Measurements from ENCODE around the gene DNMT1. TPM values are rescaled to one million over a fixed set of nuclear protein-coding genes. Genes with fewer than 3 reads are reported as not detected.

The DNMT1 gene
- total and polyA plus RNA-seq, 4 donors = 32.8 to 85.7 (median 45.2) TPM

- Histone ChIP-seq H3K36me3 (ENCODE audit: control insufficient read depth in 4 of 4, insufficient read depth in 4 of 4, low read length in 4 of 4) (peaks cover 0 to under 1% (median 0%) of the 10 kb centered on the region in 4 donors), H3K27me3 (ENCODE audit: control insufficient read depth in 3 of 3, insufficient read depth in 3 of 3, low read length in 2 of 3) (no peaks in the 10 kb centered on the region), H3K27ac (ENCODE audit: low read depth in 1 of 2, low read length in 1 of 2) (no peak overlapping the region), H3K4me3 (no peak overlapping the region), H3K4me1 (ENCODE audit: control insufficient read depth in 5 of 5, insufficient read depth in 5 of 5, low read length in 5 of 5) (peaks cover 0 to 4% (median 0%) of the 10 kb centered on the region in 5 donors), H3K9ac (ENCODE audit: insufficient read depth in 1 of 2, low read length in 2 of 2) (no peak overlapping the region), H3K9me3 (ENCODE audit: control insufficient read depth in 4 of 4, insufficient read depth in 3 of 4, low read length in 3 of 4) (no peaks in the 10 kb centered on the region)
- no peak for TF ChIP-seq CTCF (IDR thresholded peaks at IDR 0.05; ENCODE audit: control extremely low read depth, extremely low read depth)
- DNase-seq (no peak), ATAC-seq (ENCODE audit: insufficient read depth, low FRiP score) (no peak)
- 78 to 87% methylated on average over 9 of the region's 9 CpGs for WGBS, 2 donors
Observed at GRCh38 chr19:10083911-10084310, 110.8 kb downstream of the DNMT1 start.

Small RNA genes within 50 kb of the gene (small RNA-seq; reads per million reads assigned to genes)
- gene MIR4322 (ENCODE audit: low replicate concordance) (not detected), gene SNORD105 (ENCODE audit: low replicate concordance) (35.8 reads per million, percentile 97 among the genes with 10 or more reads in this experiment), gene SNORD105B (ENCODE audit: low replicate concordance) (4,243 reads per million, percentile 100 among the genes with 10 or more reads in this experiment)

Other genes with a start within 250 kb of the DNMT1 start
- 10 to 100 TPM; 10.3 to 15.1 TPM for gene COL5A3, start 184.4 kb downstream of the DNMT1 start, total RNA-seq
- 10 to 100 TPM in 1 of 2 donors, 1 to 10 TPM in 1; 8.4 to 10.7 TPM for gene COL5A3, start 184.4 kb downstream of the DNMT1 start, polyA plus RNA-seq
- not detected for gene RDH8, start 181.5 kb downstream of the DNMT1 start, total RNA-seq
- gene RDH8, start 181.5 kb downstream of the DNMT1 start, polyA plus RNA-seq = not detected
- gene SHFL, start 108.6 kb downstream of the DNMT1 start, total RNA-seq = 10 to 100 TPM; 21.2 to 31.5 TPM
- gene SHFL, start 108.6 kb downstream of the DNMT1 start, polyA plus RNA-seq = 10 to 100 TPM; 35.1 to 43.5 TPM
- gene ANGPTL6, start 92.3 kb downstream of the DNMT1 start, total RNA-seq = 1 to 10 TPM in 1 of 2 donors, under 1 TPM in 1; 0.64 to 4.1 TPM
- gene ANGPTL6, start 92.3 kb downstream of the DNMT1 start, polyA plus RNA-seq = 1 to 10 TPM in 1 of 2 donors, under 1 TPM in 1; 0.93 to 1.3 TPM
- 10 to 100 TPM; 15.0 to 51.8 TPM for gene PPAN, start 88.6 kb downstream of the DNMT1 start, total RNA-seq
- 10 to 100 TPM; 43.2 to 61.4 TPM for gene PPAN, start 88.6 kb downstream of the DNMT1 start, polyA plus RNA-seq
- 10 to 100 TPM in 1 of 2 donors, 1 to 10 TPM in 1; 3.3 to 19.0 TPM for gene P2RY11, start 83.3 kb downstream of the DNMT1 start, total RNA-seq
- gene P2RY11, start 83.3 kb downstream of the DNMT1 start, polyA plus RNA-seq = 10 to 100 TPM in 1 of 2 donors, 1 to 10 TPM in 1; 9.6 to 17.4 TPM
- gene EIF3G, start 75.1 kb downstream of the DNMT1 start, total RNA-seq = 100 to 1,000 TPM; 164 to 187 TPM
- 100 to 1,000 TPM; 145 to 197 TPM for gene EIF3G, start 75.1 kb downstream of the DNMT1 start, polyA plus RNA-seq
- gene S1PR2, start 36.4 kb upstream of the DNMT1 start, total RNA-seq = 10 to 100 TPM; 15.2 to 32.1 TPM
- gene S1PR2, start 36.4 kb upstream of the DNMT1 start, polyA plus RNA-seq = 10 to 100 TPM in 1 of 2 donors, 1 to 10 TPM in 1; 6.5 to 10.9 TPM
- 10 to 100 TPM; 16.6 to 61.9 TPM for gene MRPL4, start 57.3 kb upstream of the DNMT1 start, total RNA-seq
- 10 to 100 TPM; 33.8 to 64.8 TPM for gene MRPL4, start 57.3 kb upstream of the DNMT1 start, polyA plus RNA-seq
- 100 to 1,000 TPM; 179 to 191 TPM for gene ICAM1, start 76.2 kb upstream of the DNMT1 start, total RNA-seq
- 100 to 1,000 TPM in 1 of 2 donors, 10 to 100 TPM in 1; 88.4 to 391 TPM for gene ICAM1, start 76.2 kb upstream of the DNMT1 start, polyA plus RNA-seq
- gene ICAM4, start 92.0 kb upstream of the DNMT1 start, total RNA-seq = 10 to 100 TPM in 1 of 2 donors, 1 to 10 TPM in 1; 8.2 to 38.8 TPM
- gene ICAM4, start 92.0 kb upstream of the DNMT1 start, polyA plus RNA-seq = 1 to 10 TPM; 4.6 to 8.0 TPM
- 10 to 100 TPM; 22.2 to 32.1 TPM for gene ICAM5, start 95.0 kb upstream of the DNMT1 start, total RNA-seq
- 10 to 100 TPM in 1 of 2 donors, 1 to 10 TPM in 1; 4.1 to 15.0 TPM for gene ICAM5, start 95.0 kb upstream of the DNMT1 start, polyA plus RNA-seq
- gene ZGLP1, start 114.9 kb upstream of the DNMT1 start, total RNA-seq = 1 to 10 TPM; 3.7 to 5.1 TPM
- gene ZGLP1, start 114.9 kb upstream of the DNMT1 start, polyA plus RNA-seq = 1 to 10 TPM; 3.0 to 6.7 TPM
- 10 to 100 TPM in 1 of 2 donors, 1 to 10 TPM in 1; 9.6 to 20.9 TPM for gene FDX2, start 121.1 kb upstream of the DNMT1 start, total RNA-seq
- 10 to 100 TPM; 21.4 to 38.4 TPM for gene FDX2, start 121.1 kb upstream of the DNMT1 start, polyA plus RNA-seq
- 10 to 100 TPM; 21.1 to 46.1 TPM for gene RAVER1, start 138.6 kb upstream of the DNMT1 start, total RNA-seq
- gene RAVER1, start 138.6 kb upstream of the DNMT1 start, polyA plus RNA-seq = 10 to 100 TPM; 10.5 to 17.7 TPM
- 10 to 100 TPM; 12.1 to 25.5 TPM for gene ICAM3, start 144.7 kb upstream of the DNMT1 start, total RNA-seq
- gene ICAM3, start 144.7 kb upstream of the DNMT1 start, polyA plus RNA-seq = 10 to 100 TPM in 1 of 2 donors, 1 to 10 TPM in 1; 8.1 to 56.1 TPM
- gene TYK2, start 185.6 kb upstream of the DNMT1 start, total RNA-seq = 100 to 1,000 TPM; 102 to 175 TPM
- gene TYK2, start 185.6 kb upstream of the DNMT1 start, polyA plus RNA-seq = 100 to 1,000 TPM; 137 to 162 TPM
- 100 to 1,000 TPM; 110 to 156 TPM for gene CDC37, start 208.6 kb upstream of the DNMT1 start, total RNA-seq
- gene CDC37, start 208.6 kb upstream of the DNMT1 start, polyA plus RNA-seq = 100 to 1,000 TPM; 223 to 294 TPM
- 10 to 100 TPM; 11.9 to 23.6 TPM for gene PDE4A, start 225.6 kb upstream of the DNMT1 start, total RNA-seq
- 10 to 100 TPM; 10.3 to 13.7 TPM for gene PDE4A, start 225.6 kb upstream of the DNMT1 start, polyA plus RNA-seq

Data from lung (tissue), 13 donors.